HK-2 (cell line): ENCODE measurements around the gene JAK1.
"Not testable (repeated sequence)": the region's sequence is repeated elsewhere in the genome, so short reads cannot be mapped to it uniquely, and the experiment has no call there.

Source experiments
- DNase-seq: peaks from one replicate; pipeline ENCODE4 v3.0.0-alpha.2; 2018; ENCODE audit not compliant: unreplicated experiment

The JAK1 gene

DNA sequence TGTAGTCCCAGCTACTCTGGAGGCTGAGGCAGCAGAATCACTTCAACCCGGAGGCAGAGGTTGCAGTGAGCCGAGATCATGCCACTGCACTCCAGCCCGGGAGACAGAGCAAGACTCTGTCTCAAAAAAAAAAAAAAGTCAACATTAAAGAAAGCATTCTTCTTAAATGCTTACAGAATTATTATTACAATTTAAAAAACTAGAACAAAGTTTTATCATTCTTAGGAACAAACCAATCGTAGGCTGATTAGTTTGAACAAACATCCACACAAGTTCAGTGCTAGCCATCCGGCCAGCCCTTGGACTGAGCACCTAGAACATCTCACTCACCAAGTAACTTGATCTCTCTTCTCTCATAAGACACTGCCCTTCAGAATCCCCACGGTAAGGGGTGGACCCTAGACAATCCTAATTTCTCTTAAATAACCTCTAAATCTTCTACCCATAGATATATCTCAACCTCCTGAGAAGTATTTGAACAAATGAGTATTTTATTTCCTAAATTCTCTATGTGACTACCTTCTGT, 16.0 kb downstream of the JAK1 start:
- DNase-seq, result no peak

DNA sequence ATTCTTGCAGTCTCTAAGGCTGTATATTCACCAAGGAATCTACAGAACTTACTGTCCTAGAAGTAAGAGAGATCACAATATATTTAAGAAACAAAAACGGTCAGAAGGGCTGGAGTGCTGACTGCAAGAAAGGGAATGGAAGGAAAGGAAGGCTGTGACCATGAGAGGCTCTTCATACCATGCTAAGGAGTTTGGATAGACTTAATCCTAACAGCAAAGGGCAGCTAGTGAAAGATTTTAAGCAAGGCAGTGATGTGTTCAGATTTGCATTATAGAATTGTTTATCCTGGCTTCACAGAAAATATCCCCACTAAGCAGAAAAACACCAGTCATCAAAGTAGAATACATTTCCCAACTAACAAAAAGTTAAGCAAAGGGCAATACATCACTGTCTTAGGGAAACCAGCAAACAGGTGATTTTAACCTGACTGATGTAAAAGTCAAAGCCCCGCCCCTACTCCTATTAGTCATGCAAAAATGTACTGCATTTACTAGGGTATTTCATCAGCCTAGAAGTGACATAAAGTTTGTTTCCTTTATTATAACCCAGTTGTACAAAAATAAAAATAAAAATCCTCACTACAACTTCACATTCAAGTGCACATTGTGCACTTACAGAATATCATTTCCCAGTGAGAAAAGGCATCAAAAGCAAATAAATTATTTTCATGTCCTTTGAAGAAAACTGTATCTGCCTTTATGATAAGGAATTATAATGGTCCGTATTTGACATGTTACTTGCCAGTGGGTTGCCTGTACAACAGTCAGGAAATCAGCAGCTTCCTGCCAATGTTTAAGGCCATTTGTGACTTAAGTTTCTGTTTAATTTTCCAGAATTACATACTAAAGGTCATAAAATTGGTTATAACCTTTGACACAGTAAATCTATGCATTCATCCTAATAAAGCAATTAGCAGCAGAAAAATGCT, 17.2 kb downstream of the JAK1 start:
- no peak for DNase-seq

- DNase-seq, result no peak
Measured at GRCh38 chr1:64948216-64948615, 18.1 kb downstream of the JAK1 start.

DNA sequence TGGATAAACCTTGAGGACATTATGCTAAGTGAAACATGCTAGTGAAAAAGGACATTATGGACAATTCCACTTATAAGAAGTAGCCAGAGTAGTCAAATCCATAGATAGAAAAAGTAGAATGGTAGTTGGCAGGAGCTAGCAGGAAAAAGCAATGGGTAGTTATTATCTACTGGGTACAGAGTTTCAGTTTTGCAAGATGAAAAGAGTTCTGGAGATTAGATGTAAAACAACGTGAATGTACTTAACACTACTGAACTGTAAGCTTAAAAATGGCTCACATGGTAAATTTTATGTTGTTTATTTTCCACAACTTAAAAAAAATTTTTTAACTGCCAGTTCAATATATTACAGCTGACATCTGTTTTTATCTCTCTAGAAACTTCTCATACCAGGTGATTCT, 19.4 kb downstream of the JAK1 start:
- no peak for DNase-seq

- DNase-seq, result no peak
Measured at GRCh38 chr1:64944913-64945312, 21.4 kb downstream of the JAK1 start.

- DNase-seq, result no peak
Measured at GRCh38 chr1:64942675-64943074, 23.7 kb downstream of the JAK1 start.

DNA sequence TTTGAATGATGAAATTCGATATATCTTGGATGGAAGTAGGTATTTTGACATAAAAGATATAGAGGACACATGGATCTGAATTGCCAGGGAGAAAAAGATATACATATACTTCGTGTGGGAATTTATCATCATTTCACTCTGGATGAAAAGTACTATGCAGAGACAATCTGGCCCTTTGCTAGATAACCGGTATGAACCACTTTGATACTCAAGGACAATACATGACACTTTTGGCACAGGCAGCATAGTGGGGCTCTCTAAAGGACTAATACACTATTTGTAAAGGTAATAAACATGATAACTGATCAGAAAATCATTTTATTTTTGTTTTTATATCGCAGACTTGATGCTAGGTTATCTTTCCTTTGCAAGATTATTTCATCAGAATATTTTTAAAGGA, 24.2 kb downstream of the JAK1 start:
- no peak for DNase-seq

DNA sequence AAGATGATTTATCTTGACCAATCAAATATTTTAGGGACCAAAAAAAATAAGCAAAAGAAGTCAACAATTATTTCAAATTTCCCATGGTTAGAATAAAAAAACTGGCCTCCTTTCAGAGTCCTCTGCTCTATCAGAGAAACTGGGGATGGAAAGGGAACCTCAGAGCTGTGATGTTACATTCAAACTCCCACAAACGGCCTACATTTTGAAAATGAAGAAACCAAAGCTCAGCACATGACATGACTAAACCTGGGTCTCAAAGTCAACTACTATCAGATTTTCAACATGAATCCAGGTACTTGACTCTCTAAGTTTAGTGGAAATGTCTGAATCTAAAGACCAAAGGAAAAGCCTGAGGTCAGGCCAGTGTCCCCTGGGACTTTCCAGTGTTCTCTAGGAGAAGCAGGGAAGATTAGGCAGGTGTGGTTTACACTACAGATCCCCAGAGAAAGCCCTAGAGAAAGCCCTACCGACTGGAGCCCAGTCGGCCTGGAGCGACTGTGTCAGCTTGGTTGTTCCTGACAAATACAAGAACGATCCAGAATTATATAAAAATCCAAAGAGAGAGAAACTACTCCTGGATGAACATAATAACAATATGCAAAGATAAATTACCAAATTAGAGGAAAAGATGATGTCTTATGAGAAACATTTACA, 24.8 kb downstream of the JAK1 start:
- no peak for DNase-seq

GRCh38 chr1:64940025-64940424, 26.3 kb downstream of the JAK1 start:
- no peak for DNase-seq

DNA sequence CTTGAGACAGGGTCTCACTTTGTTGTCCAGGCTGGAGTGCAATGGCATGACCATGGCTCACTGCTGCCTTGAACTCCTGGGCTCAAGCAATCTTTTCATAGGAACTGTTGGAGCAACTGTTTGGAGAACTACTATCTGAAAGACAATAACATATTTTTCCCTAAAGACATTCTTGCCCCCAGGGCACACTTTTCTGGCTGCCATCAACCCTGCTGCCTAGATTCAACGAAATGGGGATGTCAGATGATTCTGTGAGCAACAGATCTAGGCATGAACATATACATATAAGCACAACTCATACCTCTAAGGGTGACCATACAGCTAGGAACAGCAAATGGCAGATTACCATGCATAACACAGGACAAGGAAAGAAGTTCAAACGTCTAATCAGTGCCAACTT, 27.4 kb downstream of the JAK1 start:
- no peak for DNase-seq

- DNase-seq, result no peak
Measured at GRCh38 chr1:64936956-64937355, 29.4 kb downstream of the JAK1 start.

DNA sequence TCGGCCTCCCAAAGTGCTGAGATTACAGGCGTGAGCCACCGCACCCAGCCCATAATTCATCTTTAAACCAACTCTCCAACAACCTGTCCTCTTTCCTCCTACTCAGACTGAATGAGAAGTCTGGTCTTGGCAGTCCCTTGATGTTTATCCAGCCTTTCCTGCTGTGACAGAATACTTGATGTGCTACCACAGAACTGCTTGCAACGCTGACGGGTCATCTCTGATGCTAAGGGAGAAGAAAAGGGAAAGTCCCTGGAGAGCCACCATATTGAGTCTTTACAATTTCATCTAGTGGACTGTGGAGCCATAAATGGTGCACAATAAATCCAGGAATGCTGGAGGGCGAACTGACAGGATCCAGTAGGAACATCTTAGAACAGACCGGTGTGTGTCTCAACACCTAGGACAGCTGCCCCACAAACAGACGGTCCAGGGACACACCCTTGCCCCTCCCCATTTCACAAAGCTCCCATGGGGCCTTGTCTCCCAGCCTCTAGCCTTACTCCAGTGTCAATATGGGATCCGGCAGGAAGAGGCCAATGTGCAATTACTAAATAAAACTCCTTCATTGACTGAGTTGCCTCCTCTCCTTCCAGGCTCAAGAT, 30.7 kb downstream of the JAK1 start:
- DNase-seq, result no peak

DNA sequence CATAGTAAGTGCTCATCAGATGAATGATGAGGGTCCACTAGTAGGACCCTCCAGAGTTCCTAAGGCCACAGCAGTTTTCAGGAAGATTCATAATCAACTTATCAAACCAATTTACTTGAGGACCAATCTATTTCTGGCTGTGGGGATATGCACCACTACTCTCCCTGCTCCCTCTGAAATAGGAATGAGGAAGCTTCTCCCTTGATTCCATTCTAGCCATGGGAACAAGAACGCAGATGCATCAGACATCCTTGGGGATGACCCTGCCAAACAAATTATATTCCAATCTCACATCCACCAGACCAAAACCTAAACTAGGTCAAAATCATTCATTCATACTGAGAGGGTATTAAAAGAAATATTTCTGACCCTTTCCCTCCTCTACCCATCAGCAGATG, 31.5 kb downstream of the JAK1 start:
- DNase-seq, result no peak

GRCh38 chr1:64934115-64934877, 32.1 kb downstream of the JAK1 start:
- DNase-seq, result peak; percentile 32

GRCh38 chr1:64933296-64934070, 32.9 kb downstream of the JAK1 start:
- no peak for DNase-seq

- no peak for DNase-seq
Measured at GRCh38 chr1:64932962-64933295, 33.4 kb downstream of the JAK1 start.

- not testable (repeated sequence) for DNase-seq
Measured at GRCh38 chr1:64930640-64931039, 35.7 kb downstream of the JAK1 start.

DNA sequence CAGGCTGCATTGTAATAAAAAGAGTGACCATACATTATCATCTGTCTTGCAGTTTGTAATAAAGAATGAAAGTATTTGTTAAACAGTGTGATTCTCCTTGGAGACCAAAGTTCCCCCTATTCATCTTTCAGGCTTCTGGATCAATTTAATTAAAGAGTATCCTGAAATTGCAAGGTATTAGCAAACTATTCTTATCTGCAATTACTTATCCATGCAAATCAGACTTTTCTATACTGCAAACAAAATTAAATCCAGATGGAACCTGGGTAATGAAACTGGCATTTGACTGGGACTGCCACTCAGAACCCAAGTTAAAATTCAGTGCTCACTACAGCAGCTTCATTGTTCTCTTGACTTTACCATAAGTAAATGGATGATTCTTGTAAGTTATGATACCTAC, 37.1 kb downstream of the JAK1 start:
- DNase-seq, result no peak

GRCh38 chr1:64928325-64928724, 38.0 kb downstream of the JAK1 start:
- DNase-seq, result no peak

DNA sequence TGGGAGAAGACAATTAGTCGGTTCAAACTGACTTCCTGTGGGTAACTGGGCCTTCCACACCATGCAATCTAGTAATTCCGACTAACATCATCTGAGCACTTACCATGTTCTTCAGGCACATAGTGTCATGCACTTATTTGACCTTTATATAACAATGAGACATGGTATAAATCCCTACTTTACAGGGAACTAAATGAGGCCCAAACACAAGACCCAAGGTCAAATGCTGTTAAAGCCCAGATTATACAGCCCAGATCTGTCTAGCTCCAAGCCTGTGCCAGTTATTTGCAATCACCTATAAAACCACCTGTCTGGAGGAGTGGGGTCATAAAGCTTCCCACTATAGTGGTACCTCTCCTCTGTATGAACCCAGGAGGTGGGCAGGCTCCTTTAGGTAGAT, 40.8 kb downstream of the JAK1 start:
- DNase-seq, result no peak

DNA sequence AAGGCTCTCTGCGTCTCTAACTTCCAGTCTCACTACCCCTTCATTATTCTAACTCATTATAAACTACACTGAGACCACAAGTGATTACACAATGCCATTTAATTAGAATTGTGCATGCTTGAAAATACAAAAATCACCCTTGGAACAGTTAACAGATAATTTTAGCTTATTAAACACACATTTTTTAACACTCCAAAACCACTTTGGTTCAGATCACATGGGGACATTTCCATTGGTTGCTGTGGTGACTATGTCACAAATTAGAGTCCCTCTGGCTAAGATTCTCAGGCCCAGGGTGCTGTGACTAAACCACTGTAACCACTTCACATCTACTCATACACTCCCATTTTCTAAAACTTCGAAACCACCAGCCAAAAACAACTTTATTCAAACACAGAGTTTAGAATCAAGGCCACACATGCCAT, 43.0 kb downstream of the JAK1 start:
- no peak for DNase-seq
